Liver (tissue), 3 donors: ENCODE data around the gene MRM1.

ENCODE experiments used
- RAD21 ChIP-seq, 2 donors: IDR thresholded peaks; 2 replicates each; pipeline ENCODE4 v1.6.1; 2016; ENCODE audit warnings: antibody characterized with exemption in 2 of 2, mild to moderate bottlenecking in 2 of 2
- TF ChIP-seq, protein P1 (sequence below): fragments of 150-350 bp; IDR thresholded peaks from 2 replicates; pipeline ENCODE4 v1.5.1; 2017; ENCODE audit warnings: improper control_type of control experiment, low read depth, low read length; ENCODE audit not compliant: missing input control
- TF ChIP-seq, protein P2 (sequence below): IDR thresholded peaks from 2 replicates; pipeline ENCODE4 v1.6.1; 2016; ENCODE audit warnings: antibody characterized with exemption, mild to moderate bottlenecking
- TF ChIP-seq, protein P3 (sequence below): IDR thresholded peaks from 2 replicates; pipeline ENCODE4 v1.6.1; 2016; ENCODE audit warnings: antibody characterized with exemption
- donor health status: healthy.
- donor health status: healthy.

DNA sequence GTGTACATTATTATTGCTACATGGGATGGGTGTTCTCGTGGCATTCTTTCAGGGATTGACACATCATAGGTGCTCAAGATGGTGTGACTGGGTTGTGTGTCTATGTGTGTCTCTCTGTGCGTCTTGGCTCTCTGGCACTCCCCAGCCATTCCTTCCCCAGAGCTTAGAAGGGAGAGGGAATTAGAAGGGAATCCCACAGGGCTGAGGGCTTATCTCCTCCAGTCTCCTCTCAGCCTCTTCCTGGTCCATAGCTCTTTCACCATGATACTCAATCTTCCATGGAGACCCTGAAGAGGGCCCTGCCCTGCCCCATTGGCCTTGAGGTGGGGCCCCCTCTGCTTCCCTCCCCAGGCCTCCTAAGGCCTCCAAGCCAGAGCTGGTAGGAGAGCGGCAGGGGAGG is 52.0 kb downstream of the MRM1 start:
- TF ChIP-seq, protein P1, sequence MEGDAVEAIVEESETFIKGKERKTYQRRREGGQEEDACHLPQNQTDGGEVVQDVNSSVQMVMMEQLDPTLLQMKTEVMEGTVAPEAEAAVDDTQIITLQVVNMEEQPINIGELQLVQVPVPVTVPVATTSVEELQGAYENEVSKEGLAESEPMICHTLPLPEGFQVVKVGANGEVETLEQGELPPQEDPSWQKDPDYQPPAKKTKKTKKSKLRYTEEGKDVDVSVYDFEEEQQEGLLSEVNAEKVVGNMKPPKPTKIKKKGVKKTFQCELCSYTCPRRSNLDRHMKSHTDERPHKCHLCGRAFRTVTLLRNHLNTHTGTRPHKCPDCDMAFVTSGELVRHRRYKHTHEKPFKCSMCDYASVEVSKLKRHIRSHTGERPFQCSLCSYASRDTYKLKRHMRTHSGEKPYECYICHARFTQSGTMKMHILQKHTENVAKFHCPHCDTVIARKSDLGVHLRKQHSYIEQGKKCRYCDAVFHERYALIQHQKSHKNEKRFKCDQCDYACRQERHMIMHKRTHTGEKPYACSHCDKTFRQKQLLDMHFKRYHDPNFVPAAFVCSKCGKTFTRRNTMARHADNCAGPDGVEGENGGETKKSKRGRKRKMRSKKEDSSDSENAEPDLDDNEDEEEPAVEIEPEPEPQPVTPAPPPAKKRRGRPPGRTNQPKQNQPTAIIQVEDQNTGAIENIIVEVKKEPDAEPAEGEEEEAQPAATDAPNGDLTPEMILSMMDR = no peak
- no peak for TF ChIP-seq RAD21 (IDR thresholded peaks at IDR 0.05)
- TF ChIP-seq, protein P2, sequence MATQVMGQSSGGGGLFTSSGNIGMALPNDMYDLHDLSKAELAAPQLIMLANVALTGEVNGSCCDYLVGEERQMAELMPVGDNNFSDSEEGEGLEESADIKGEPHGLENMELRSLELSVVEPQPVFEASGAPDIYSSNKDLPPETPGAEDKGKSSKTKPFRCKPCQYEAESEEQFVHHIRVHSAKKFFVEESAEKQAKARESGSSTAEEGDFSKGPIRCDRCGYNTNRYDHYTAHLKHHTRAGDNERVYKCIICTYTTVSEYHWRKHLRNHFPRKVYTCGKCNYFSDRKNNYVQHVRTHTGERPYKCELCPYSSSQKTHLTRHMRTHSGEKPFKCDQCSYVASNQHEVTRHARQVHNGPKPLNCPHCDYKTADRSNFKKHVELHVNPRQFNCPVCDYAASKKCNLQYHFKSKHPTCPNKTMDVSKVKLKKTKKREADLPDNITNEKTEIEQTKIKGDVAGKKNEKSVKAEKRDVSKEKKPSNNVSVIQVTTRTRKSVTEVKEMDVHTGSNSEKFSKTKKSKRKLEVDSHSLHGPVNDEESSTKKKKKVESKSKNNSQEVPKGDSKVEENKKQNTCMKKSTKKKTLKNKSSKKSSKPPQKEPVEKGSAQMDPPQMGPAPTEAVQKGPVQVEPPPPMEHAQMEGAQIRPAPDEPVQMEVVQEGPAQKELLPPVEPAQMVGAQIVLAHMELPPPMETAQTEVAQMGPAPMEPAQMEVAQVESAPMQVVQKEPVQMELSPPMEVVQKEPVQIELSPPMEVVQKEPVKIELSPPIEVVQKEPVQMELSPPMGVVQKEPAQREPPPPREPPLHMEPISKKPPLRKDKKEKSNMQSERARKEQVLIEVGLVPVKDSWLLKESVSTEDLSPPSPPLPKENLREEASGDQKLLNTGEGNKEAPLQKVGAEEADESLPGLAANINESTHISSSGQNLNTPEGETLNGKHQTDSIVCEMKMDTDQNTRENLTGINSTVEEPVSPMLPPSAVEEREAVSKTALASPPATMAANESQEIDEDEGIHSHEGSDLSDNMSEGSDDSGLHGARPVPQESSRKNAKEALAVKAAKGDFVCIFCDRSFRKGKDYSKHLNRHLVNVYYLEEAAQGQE = no peak
- TF ChIP-seq, protein P3, sequence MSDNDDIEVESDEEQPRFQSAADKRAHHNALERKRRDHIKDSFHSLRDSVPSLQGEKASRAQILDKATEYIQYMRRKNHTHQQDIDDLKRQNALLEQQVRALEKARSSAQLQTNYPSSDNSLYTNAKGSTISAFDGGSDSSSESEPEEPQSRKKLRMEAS = no peak
